GM21390 (cell line): ENCODE measurements around the gene CNGA3.

Experiments used
- ATAC-seq: cut with Tn5 transposase; IDR thresholded peaks from one replicate; pipeline ENCODE4 v1.9.1; 2021; ENCODE audit not compliant: unreplicated experiment

The CNGA3 gene

DNA sequence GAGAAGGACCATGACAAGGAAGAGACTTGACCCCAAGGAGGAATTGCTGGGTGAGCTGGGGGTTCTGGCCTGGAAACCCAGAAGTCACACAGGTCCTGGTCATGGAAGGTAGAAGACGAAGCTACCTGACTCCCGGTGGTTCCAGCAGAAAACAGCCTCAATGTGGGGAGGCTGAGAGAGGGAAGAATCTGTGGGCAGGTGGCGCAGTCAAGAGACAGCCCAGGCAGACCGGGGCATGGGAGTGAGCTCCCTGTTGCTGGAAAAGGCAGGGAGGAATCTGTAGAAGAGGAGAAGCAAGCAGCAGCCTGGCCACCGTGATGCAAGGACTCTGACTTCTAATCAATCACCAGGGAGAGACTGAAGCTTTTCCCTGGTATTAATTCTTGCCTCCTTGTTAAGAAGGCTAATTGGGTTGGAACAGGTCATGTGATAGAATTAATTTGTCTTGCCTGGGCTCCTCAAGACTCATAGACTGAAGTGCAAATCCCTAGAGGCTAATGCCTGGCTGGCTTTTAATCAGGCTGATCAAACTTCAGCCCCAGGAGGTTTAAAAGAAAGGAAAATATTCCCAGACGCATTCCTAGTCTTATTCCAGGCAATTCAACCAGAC, 30.1 kb downstream of the CNGA3 start:
- ATAC-seq: no peak

DNA sequence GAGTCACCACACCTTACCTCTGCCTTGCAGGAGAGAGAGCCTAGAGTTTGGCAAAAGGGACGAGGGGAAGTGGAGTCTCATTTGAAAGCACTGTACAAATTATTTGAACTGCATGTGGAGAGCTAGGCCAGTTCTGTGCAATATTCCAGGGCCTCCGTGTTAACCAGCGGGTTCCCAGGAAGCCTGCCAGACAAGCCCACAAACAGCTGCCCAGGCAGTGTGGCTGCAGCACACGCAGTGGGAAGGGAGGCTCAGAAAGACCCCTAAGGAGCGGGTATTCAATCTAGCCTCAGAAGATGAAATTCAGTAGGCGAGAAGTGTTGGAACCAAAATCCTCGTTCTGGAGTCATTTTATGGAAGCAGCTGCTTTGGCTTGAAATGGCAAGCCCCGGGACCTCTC, 30.7 kb downstream of the CNGA3 start:
- ATAC-seq: no peak

DNA sequence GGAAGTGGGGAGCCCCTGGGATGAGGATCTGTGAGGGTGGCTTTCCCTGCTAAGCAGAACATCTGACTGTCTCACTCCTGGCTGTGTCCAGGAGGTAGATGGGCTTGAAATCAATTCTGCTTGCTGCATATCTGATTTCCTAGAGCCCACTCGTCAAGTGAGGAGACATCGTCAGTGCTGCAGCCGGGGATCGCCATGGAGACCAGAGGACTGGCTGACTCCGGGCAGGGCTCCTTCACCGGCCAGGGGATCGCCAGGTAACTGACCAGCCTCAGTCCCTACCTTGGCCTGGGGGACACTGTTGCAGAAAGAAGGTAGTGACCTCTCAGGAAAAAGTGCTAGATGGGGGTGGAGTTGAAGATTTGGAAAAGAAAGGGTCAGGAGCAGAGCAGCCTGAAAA, 31.3 kb downstream of the CNGA3 start:
- ATAC-seq: no peak

DNA sequence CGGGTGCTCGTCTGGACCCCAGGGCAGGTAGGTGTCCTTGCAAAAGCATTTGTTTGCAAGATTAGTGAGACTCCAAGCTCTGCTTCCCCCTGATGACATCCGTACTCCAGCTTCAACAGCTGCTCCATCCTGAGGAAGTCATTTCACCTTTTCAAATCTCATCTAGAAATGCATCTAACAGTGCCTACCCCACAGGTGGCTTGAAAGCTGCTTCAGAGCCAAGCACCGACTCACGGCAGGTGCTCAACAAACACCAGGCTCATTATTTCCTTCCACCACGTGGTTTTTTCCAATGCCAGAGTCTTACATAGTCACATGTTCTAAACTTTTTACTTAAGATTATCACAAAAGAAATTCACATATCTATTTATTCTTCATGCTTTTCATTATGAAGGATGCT, 31.9 kb downstream of the CNGA3 start:
- no peak for ATAC-seq

DNA sequence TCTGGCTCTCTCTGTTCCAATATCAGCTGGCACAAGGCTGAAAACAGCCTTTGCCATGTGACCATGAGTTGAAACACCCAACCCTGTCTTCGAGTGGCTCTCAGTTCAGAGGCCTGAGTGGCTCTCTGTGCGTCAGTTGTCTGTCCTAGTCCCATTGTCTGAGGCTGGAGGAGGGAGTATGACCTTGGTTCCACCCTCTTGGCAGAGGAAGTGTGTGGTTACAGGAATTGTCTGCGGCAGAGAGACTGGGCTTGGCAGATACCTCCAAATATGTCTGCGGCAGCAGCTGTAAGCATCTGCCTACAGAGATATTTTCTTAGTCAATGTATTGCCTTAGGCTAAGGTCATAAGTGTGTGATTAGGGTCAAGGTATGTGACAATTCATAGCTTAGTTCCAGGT, 32.6 kb downstream of the CNGA3 start:
- ATAC-seq: no peak

DNA sequence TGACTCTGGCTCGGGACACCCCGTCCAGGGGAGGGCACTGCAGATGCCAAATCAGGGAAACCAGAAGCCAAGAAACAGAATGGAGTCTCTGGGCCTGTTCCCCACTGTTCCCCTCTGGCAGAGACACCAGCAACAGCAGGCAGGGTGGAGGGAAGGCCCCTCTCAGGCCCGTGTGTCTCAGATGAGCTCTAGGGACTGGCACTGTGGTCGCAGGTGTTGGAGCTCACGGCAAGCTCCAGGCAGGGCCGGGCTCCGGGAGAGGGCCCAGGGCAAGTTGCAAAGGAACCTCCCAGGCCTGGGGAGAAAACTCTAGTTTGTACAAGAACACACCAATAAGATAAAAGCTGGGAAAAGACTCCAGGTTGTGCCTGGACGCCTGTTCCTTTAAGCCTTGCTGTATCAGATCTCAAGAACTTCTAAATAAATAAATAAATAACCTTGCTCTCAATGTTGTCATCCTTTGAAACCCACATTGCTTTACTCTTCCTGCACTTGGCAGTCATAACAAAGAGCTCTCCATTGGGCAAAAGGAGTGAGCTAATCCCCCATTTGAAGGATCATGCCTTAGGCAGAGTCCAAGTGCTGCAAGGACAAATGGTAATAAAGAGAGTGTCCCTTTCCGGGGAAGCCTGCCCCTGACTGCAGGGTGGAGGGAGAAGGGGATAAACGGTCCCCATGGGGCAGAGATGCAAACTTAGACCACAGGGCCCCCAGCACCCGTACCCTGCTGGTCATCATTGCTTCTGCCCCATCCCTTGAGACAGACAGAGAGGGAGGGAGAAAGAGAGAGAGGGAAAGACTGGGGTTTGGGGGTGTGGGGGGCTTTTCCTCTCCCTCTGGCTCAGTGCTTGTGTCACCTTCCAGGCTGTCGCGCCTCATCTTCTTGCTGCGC, 33.3 kb downstream of the CNGA3 start:
- no peak for ATAC-seq

DNA sequence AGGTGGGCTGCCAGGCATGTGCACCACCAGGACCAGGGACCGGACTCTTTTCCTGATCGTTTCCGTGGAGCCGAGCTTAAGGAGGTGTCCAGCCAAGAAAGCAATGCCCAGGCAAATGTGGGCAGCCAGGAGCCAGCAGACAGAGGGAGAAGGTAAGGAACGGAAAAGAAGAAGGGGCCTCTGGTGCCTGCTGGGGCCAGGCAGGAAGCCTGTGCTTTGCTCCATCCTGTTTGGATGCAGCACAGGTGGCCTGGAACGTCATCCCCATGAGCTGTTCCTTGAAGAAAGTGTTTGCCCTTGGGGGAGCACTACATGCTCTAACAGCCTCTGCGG, 33.9 kb downstream of the CNGA3 start:
- ATAC-seq: no peak

DNA sequence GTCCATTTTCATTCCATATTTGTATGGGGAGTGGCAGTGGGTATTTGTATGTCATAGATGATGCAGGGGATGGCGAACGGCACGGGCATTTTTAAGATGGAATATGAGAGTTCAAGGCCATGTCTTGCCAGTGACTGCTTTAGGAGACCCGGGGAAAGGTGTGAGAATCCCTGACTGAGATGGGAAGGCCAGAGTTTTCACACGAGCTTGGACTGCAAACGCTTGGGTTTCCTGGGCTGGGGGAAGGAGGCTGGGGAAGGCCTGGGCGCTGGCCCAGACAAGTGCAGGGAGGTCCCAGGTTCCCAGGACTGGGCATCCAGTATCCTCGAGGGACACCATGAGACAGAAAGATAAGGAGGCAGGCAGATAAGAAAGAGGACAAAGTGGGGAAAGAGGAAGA, 35.2 kb downstream of the CNGA3 start:
- no peak for ATAC-seq

DNA sequence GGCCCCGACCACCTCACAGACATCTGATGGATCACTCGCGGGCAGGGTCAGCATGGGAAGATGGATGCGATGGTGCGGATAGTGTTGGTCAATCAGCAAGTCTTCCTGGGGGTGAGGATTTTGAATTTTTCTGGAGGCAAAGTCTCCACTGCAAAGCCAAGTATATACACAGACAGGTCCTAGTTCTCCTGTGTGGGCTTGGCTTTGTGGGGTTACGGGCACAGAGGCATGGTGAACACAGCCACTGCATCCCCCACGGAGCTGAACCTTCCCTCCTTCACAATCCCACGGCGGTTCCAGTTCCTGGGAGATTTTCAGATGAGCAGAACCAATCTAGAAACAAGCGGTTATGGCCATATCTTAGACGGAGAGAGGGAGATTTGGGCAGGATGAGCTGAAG, 35.8 kb downstream of the CNGA3 start:
- ATAC-seq: no peak

DNA sequence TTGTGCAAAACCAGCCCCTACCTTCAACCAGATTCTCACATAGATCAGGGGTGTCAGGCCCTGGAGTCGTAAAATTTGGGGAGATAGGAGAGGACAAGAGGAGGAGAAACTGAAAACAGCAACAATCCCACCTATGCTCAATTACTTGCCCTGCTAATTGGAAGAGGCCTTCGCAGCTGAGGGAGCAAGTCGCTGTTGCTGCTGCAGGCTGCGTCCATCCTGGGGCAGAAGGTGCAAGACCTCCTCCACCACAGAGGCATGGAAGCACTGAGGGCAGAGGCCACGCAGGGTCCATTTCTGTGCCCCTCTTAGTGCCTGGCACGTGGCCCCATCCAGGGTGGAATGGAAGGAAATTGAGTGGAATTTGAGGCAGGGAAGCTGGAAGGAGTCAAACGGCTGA, 36.5 kb downstream of the CNGA3 start:
- ATAC-seq: no peak

DNA sequence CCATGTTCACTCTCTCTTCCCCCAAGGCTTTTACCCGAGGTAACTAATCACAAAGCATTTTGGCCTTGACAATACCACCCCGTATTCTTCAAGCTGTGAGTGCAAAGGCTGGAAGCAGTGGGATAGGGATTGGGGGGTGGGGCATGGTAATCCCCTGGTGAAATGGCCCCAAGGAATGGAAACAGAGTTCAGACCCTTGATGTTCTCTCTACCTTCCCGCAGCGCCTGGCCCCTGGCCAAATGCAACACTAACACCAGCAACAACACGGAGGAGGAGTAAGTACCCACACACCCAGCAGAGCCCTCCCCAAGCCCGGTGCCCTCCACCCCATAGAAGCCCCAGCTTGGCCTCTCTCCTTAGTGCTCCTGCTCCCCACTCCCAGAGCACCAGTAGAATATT, 36.9 kb downstream of the CNGA3 start:
- no peak for ATAC-seq

DNA sequence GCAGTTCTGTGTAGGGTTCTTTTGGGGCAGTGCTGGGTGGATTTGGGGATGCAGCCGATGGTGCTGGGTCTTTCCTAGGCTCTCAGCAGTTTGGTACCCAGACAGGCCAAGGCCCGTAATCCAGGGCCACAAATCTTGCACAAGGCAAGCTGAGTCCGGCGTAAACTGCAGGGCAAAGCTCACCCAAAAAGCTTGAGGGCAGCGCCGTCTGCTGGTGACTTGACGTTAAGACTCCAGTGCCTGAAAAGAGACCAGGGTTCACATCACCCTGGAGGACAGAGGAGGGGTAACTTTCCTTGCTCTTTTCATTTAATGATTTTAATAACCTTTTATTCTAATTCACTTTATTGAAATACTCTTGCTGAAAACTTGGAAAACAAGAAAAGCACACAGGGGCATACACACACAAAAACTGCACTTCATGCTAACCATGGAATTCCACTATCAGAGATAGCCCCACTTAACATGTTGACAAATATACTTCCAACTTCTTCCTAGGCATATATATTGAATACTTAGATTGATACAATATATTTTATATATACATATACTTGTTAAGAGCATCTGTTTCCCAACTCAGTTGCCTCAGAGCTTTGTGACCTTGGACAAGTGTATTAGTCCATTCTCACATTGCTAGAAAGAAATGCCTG, 38.9 kb downstream of the CNGA3 start:
- no peak for ATAC-seq

DNA sequence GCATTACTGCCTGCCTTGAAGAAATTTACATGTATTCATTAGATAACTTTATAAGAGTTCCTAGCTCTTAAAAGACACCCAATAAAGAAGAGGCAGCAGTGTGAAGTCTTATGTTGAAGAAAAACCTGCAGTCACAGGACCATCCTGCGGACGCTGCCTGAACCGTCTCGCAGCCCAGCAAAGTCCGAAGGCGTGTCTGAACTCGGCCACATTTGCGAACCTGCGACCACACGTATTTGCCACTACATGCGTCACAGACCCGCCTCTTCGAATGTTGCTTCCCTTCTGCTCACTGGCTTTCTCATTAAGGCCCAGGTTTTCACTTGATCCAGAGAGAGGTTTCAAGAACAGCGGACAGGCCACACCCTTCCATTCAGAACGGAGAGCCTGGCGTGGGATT, 41.2 kb downstream of the CNGA3 start:
- no peak for ATAC-seq

DNA sequence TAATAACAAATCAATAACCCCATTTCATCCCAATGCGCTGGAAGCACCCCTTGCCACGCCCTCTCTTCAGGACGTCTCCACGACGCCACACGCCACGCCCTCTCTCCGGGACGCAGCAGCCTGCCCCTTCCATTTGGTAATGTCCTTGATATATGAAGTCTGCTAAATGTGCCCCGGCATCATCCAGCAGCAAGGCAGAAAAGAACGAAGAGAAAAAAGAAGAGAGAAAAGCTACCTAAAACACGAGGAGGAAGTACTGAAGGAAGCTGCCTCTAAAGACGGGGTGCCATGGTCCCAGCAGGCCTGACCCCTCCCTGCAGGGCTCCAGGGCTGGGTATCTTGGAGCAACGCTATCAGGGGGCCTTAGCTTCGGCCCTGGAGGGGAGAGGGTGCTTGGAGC, 41.8 kb downstream of the CNGA3 start:
- ATAC-seq: no peak

DNA sequence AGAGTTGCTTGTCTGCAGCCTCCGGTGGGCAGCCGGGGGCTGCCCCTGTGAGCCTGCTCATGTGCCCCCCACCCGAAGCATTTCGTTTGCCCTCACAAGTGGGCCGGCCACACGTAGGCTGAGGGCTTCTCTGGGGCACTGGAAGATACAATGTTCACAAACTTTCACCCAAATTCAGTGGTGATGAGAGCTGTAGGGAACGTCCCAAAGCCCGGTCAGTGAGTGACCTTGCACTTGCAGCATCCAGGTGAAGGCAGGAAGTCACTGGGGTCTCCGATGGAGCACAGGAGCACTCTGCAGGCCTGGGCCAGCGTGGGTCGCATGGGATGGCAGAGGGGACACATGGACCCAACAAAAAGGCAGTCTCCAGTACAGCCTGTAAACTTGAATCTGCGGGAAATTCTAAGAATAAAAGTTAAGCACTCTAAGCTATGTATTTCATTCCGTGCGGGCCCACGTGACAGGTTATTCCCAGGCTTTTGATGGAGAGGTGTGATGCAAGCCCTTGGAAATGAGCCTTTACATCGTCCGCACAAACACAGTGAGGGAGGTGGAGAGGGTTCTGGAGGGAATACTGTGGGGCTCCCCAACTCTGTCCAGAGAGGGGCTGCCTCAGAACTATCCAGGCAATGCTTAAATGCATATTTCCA, 42.5 kb downstream of the CNGA3 start:
- ATAC-seq: no peak

DNA sequence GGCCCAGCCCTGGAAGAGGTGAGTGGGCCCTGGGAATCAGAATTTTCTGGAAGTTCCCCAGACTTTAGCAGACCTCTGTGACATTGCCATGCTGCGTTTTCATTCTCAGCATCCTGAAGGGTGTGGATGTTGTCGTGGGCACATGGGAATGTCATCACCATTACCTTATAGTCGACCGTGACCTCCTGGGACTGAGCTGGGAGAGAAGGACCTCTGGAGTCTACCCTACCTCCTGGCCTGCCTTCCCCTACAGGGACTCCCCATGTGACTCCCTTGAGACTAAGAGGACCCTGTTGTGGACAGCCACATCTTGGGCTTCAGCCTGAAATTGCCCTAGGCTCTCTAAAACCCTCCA, 43.0 kb downstream of the CNGA3 start:
- ATAC-seq: no peak

DNA sequence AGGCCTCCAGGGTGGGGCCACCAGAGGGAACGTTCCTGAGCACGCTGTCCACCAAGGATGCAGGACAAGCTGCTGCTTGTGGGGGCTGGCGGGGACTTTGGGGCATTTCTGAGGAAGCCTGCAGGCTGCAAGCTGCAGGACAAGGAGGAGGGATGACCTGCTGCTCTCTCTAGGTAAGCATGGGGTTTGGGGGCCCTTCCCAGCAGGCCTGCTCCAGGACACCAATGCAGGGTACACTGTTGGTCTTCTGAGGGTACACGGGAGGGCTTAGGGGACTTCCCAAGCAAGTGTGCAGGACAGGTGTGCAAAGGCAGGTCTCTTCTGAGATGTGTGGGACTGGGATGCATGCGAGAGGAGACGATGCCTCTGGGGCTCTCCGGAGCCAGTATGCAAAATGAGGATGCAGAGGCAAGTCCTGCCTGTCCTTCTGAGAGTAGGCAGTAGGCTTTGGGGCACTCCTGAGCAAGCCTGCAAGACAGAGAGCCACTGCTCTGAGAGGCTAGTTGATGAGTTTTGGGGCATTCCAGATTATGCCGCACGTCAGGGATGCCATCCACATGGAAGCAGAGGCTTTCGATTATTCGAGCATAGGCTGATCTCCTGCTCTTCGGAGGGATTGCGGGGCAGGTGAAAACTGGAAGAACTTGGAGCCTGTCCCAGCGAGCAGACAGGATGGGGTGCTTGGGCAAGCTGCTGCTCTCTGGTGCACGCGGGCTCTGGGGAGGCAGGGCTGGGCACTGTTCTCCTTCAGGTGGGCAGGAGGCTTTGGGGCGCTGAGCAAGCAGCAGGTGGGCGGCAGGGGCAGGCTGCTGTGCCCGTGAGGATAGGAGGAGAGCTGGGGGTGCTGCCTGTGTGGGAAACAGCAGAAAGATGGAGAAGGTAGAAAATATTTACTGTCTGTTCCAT, 44.6 kb downstream of the CNGA3 start:
- ATAC-seq: no peak

DNA sequence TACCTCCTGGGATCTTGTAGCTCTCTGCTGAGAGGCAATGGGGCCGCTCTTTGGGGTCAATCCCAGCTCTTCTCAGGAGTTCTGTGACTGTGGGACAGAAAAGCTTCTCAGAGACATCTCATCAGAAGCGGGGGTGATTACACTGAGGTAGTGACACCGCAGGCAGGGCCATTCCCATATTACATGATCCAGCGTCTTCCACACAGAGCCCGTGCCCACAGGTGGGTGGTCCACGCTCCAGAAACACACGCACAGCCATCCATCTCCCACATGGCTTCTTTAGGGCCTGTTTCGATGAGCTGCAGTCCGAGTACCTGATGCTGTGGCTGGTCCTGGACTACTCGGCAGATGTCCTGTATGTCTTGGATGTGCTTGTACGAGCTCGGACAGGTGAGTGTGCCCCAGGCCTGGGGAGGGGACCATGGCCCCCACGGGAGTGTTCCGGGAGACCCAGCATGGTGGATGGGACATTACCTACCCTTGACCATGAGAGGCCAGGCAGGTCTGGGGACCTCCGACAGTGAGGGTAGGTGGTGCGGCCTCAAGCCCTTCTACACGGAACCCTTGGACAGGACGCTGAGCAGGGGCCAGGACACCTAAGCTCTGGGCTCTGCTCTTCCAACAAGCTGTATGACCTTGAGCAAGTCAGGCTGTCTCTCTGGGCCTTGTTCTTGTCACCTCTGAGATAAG, 45.5 kb downstream of the CNGA3 start:
- no peak for ATAC-seq

DNA sequence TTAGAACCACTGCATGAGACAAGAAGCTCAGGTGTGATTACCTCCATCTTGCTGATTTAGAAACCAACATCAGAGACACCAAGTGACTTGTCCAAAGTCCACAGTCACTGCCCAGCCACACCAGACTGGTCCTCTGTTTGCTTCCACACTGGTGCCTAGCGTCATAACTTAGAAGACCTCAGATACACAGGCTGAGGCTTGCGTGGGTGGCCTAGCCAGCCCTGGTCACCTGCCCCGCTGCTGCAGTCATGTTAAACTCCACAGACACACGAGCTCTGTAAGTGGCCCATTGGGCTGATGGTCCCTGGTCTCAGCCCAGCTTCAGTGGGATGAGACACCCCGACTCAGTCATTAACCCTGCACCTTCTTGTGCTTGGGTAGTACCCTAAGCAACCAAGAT, 47.1 kb downstream of the CNGA3 start:
- no peak for ATAC-seq

DNA sequence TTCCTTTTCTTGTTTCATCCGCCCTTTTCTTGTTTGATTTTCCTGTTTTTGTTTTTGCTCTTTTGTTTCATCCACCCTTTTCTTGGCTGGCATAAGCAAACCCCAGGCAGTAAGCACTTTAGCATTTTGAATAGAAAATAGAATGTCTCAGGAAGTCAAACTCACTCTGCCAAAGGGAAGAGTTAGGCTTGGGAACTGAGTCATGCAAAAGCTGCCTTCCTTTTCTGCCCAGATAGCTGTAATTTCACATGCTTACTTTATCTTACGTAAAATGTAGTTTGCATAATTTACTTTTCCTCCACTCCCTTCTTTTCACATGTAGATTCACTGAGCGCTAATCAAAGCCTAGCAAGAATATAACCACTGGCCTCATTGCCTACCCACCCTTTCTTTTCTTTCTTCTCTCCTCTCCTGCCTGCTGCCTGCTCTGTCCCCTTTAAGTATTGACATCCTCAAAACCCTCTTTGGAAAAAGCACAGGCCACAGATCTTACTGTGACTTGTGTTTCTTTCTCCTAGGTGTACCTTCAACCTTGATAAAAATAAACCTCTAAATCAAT, 48.4 kb downstream of the CNGA3 start:
- ATAC-seq: no peak
